ENCODE results near the gene DMD.
"Not testable (repeated sequence)": the region's sequence is repeated elsewhere in the genome, so short reads cannot be mapped to it uniquely, and the experiment has no call there.

DMD gene

GRCh38 chrX:31969714-31970113 lies 1241.6 kb downstream of the DMD start:
- DNase-seq = no peak

GRCh38 chrX:31962256-31962655 lies 1249.1 kb downstream of the DMD start:
- no peak for DNase-seq

GRCh38 chrX:31934842-31935370 lies 1276.4 kb downstream of the DMD start:
- DNase-seq = no peak

- DNase-seq = no peak
These were observed 1277.3 kb downstream of the DMD start for GRCh38 chrX:31934015-31934414.

- DNase-seq = no peak
These were observed 1278.6 kb downstream of the DMD start for GRCh38 chrX:31932769-31933168.

- not testable (repeated sequence) for DNase-seq
These were observed 1279.0 kb downstream of the DMD start for GRCh38 chrX:31932320-31932719.

GRCh38 chrX:31931225-31931624 lies 1280.1 kb downstream of the DMD start:
- no peak for DNase-seq

- no peak for DNase-seq
These were observed 1282.0 kb downstream of the DMD start for GRCh38 chrX:31929366-31929765.

- DNase-seq = no peak
These were observed 1290.1 kb downstream of the DMD start for GRCh38 chrX:31921236-31921635.

- DNase-seq = no peak
These were observed 1301.3 kb downstream of the DMD start for GRCh38 chrX:31909850-31910572.

- no peak for DNase-seq
These were observed 1317.2 kb downstream of the DMD start for GRCh38 chrX:31894152-31894551.

GRCh38 chrX:31893525-31893924 lies 1317.8 kb downstream of the DMD start:
- DNase-seq = no peak

GRCh38 chrX:31889088-31889487 lies 1322.3 kb downstream of the DMD start:
- DNase-seq = no peak

- no peak for DNase-seq
These were observed 1326.8 kb downstream of the DMD start for GRCh38 chrX:31884535-31884934.

GRCh38 chrX:31872007-31872406 lies 1339.3 kb downstream of the DMD start:
- DNase-seq = no peak

- no peak for DNase-seq
These were observed 1341.1 kb downstream of the DMD start for GRCh38 chrX:31870267-31870666.

- no peak for DNase-seq
These were observed 1350.7 kb downstream of the DMD start for GRCh38 chrX:31860686-31861085.

GRCh38 chrX:31858915-31859314 lies 1352.4 kb downstream of the DMD start:
- no peak for DNase-seq

- no peak for DNase-seq
These were observed 1356.6 kb downstream of the DMD start for GRCh38 chrX:31854716-31855115.

- no peak for DNase-seq
These were observed 1359.6 kb downstream of the DMD start for GRCh38 chrX:31851761-31852160.

- no peak for DNase-seq
These were observed 1363.6 kb downstream of the DMD start for GRCh38 chrX:31847773-31848172.

- no peak for DNase-seq
These were observed 1366.3 kb downstream of the DMD start for GRCh38 chrX:31845003-31845402.

GRCh38 chrX:31838617-31839016 lies 1372.7 kb downstream of the DMD start:
- no peak for DNase-seq

GRCh38 chrX:31837445-31838049 lies 1373.8 kb downstream of the DMD start:
- no peak for DNase-seq

- no peak for DNase-seq
These were observed 1374.9 kb downstream of the DMD start for GRCh38 chrX:31836479-31836878.
